ENCODE measurements around the gene DPH7. TPM values are rescaled to one million over a fixed set of nuclear protein-coding genes. Genes with fewer than 3 reads are reported as not detected.
"Not testable (repeated sequence)": the region's sequence is repeated elsewhere in the genome, so short reads cannot be mapped to it uniquely, and the experiment has no call there.

Gene DPH7
- total and polyA plus RNA-seq, 2 experiments from 2014 or later = 26.7 to 27.0 TPM

GRCh38 chr9:137575364-137575715 lies 3.4 kb downstream of the DPH7 start:
- Histone ChIP-seq H3F3A (ENCODE audit: insufficient read depth) (0 out of 2 replicates have a peak, but pooled peaks cover 5% of the 10 kb centered on the region), H3K36me3 (ENCODE audit: low read depth) (peaks cover 9% of the 10 kb centered on the region), H3K79me2 (ENCODE audit: insufficient read depth) (peaks cover 58% of the 10 kb centered on the region), H4K20me1 (ENCODE audit: insufficient read depth) (no peaks in the 10 kb centered on the region), H3K9me3 (ENCODE audit: low read depth) (no peaks in the 10 kb centered on the region), H2AFZ (no peak overlapping the region), H3K4me3 (no peak overlapping the region), H3K4me1 (ENCODE audit: insufficient read depth) (peaks cover 13% of the 10 kb centered on the region), H3K9ac (no peak overlapping the region), H3K27me3 (replicated peaks; ENCODE audit: insufficient read depth) (no peaks in the 10 kb centered on the region), H3K27ac (no peak overlapping the region), H3K9me2 (ENCODE audit: insufficient read depth) (no peaks in the 10 kb centered on the region), H3K4me2 (ENCODE audit: unreplicated experiment) (no peak overlapping the region)
- DNase-seq = peak; percentile 12
- TF ChIP-seq EZH2phosphoT487 (IDR thresholded peaks at IDR 0.05; ENCODE audit: insufficient read depth, low read depth) (no peak), EZH2 (IDR thresholded peaks at IDR 0.05; ENCODE audit: insufficient read depth, poor library complexity, severe bottlenecking) (no peak)
- 60 to 71% methylated on average over 9 of the region's 9 CpGs for WGBS, 2 experiments (ENCODE audit: low coverage in 1 of 2, low lambda C conversion rate in 2 of 2, missing lambda C conversion rate in 2 of 2)
- in situ Hi-C loops (cut with MboI) = no loop called here

- peaks cover 65% of the 10 kb centered on the region for H3K79me2 ChIP-seq (ENCODE audit: insufficient read depth)
- H4K20me1 ChIP-seq (ENCODE audit: insufficient read depth) = no peaks in the 10 kb centered on the region
- H3K9ac ChIP-seq = no peak overlapping the region
- 0 out of 2 replicates have a peak, but pooled peaks cover 5% of the 10 kb centered on the region for H3F3A ChIP-seq (ENCODE audit: insufficient read depth)
- in situ Hi-C loops (cut with MboI) = no loop called here
- no peak overlapping the region for H2AFZ ChIP-seq
- peaks cover 9% of the 10 kb centered on the region for H3K4me1 ChIP-seq (ENCODE audit: insufficient read depth)
- TF ChIP-seq EZH2 (IDR thresholded peaks at IDR 0.05; ENCODE audit: insufficient read depth, poor library complexity, severe bottlenecking) = no peak
- TF ChIP-seq EZH2phosphoT487 (IDR thresholded peaks at IDR 0.05; ENCODE audit: insufficient read depth, low read depth) = no peak
- no peaks in the 10 kb centered on the region for H3K9me3 ChIP-seq (ENCODE audit: low read depth)
- no peak for DNase-seq
- H3K9me2 ChIP-seq (ENCODE audit: insufficient read depth) = no peaks in the 10 kb centered on the region
- H3K27me3 ChIP-seq (replicated peaks; ENCODE audit: insufficient read depth) = no peaks in the 10 kb centered on the region
- H3K27ac ChIP-seq = no peak overlapping the region
- WGBS, 2 experiments (ENCODE audit: low coverage in 1 of 2, low lambda C conversion rate in 2 of 2, missing lambda C conversion rate in 2 of 2) = 83 to 84% methylated on average over 10 of the region's 10 CpGs
- no peak overlapping the region for H3K4me2 ChIP-seq (ENCODE audit: unreplicated experiment)
- H3K36me3 ChIP-seq (ENCODE audit: low read depth) = peaks cover 9% of the 10 kb centered on the region
- H3K4me3 ChIP-seq = no peak overlapping the region
Measured at GRCh38 chr9:137574192-137574591, 4.5 kb downstream of the DPH7 start.

DNA sequence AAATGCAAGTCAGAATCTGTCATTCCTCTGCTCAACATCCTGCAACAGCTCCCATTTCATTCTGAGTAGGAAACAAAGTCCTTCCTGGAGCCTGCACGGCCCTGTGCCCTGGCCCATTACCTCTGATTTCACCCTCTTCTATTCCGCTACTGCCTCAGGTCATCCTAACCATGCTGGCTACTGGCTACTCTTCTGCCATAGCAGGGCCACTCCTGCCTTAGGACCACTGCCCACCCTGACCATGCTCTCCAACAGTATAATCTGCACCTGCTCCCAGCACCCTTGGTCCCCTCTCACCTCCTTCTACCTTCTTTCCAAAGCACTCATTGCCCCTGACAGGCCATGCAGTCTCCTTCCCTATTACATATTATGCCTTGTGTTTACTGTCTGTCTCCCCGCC lies 8.2 kb downstream of the DPH7 start:
- no peaks in the 10 kb centered on the region for H3K9me3 ChIP-seq (ENCODE audit: low read depth)
- no peaks in the 10 kb centered on the region for H3F3A ChIP-seq (ENCODE audit: insufficient read depth)
- no peak overlapping the region for H3K27ac ChIP-seq
- H3K79me2 ChIP-seq (ENCODE audit: insufficient read depth) = peaks cover 38% of the 10 kb centered on the region
- no peak overlapping the region for H3K9ac ChIP-seq
- H3K4me3 ChIP-seq = no peak overlapping the region
- peaks cover 9% of the 10 kb centered on the region for H3K36me3 ChIP-seq (ENCODE audit: low read depth)
- 96% methylated on average over 3 of the region's 3 CpGs for WGBS, 2 experiments (ENCODE audit: low coverage in 1 of 2, low lambda C conversion rate in 2 of 2, missing lambda C conversion rate in 2 of 2)
- no peak for DNase-seq
- no peak overlapping the region for H2AFZ ChIP-seq
- H3K9me2 ChIP-seq (ENCODE audit: insufficient read depth) = no peaks in the 10 kb centered on the region
- H4K20me1 ChIP-seq (ENCODE audit: insufficient read depth) = no peaks in the 10 kb centered on the region
- in situ Hi-C loops (cut with MboI) = no loop called here
- TF ChIP-seq EZH2 (IDR thresholded peaks at IDR 0.05; ENCODE audit: insufficient read depth, poor library complexity, severe bottlenecking) (no peak), EZH2phosphoT487 (IDR thresholded peaks at IDR 0.05; ENCODE audit: insufficient read depth, low read depth) (no peak)
- no peaks in the 10 kb centered on the region for H3K4me1 ChIP-seq (ENCODE audit: insufficient read depth)
- no peaks in the 10 kb centered on the region for H3K27me3 ChIP-seq (replicated peaks; ENCODE audit: insufficient read depth)
- H3K4me2 ChIP-seq (ENCODE audit: unreplicated experiment) = no peak overlapping the region

GRCh38 chr9:137569609-137570203 lies 9.0 kb downstream of the DPH7 start:
- TF ChIP-seq EZH2phosphoT487 (IDR thresholded peaks at IDR 0.05; ENCODE audit: insufficient read depth, low read depth) = no peak
- no peak for TF ChIP-seq EZH2 (IDR thresholded peaks at IDR 0.05; ENCODE audit: insufficient read depth, poor library complexity, severe bottlenecking)
- H2AFZ ChIP-seq = no peak overlapping the region
- no peaks in the 10 kb centered on the region for H4K20me1 ChIP-seq (ENCODE audit: insufficient read depth)
- in situ Hi-C loops (cut with MboI) = no loop called here
- no peak overlapping the region for H3K9ac ChIP-seq
- no peaks in the 10 kb centered on the region for H3K27me3 ChIP-seq (replicated peaks; ENCODE audit: insufficient read depth)
- H3K27ac ChIP-seq = no peak overlapping the region
- no peak overlapping the region for H3K4me2 ChIP-seq (ENCODE audit: unreplicated experiment)
- H3F3A ChIP-seq (ENCODE audit: insufficient read depth) = no peaks in the 10 kb centered on the region
- peaks cover 9% of the 10 kb centered on the region for H3K36me3 ChIP-seq (ENCODE audit: low read depth)
- no peak overlapping the region for H3K4me3 ChIP-seq
- peaks cover 29% of the 10 kb centered on the region for H3K79me2 ChIP-seq (ENCODE audit: insufficient read depth)
- no peak for DNase-seq
- no peaks in the 10 kb centered on the region for H3K9me3 ChIP-seq (ENCODE audit: low read depth)
- WGBS, 2 experiments (ENCODE audit: low coverage in 1 of 2, low lambda C conversion rate in 2 of 2, missing lambda C conversion rate in 2 of 2) = 98 to 100% methylated on average over 3 to 5 of the region's 5 CpGs
- H3K9me2 ChIP-seq (ENCODE audit: insufficient read depth) = no peaks in the 10 kb centered on the region
- no peaks in the 10 kb centered on the region for H3K4me1 ChIP-seq (ENCODE audit: insufficient read depth)

DNA sequence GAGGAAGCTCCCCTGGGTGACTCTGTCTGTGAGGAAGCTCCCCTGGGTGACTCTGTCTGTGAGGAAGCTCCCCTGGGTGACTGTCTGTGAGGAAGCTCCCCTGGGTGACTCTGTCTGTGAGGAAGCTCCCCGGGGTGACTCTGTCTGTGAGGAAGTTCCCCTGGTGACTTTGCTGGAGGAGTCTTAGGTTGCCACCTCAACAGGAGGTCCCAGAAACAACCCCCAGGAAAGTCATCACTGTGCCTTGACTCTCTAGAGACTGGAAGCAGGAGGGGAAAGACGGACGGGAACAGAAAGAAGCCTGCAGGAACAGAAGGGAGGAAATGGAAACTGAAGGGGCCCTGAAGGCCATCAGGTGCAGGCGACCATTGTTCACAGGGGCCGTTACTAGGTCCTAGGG lies 10.3 kb downstream of the DPH7 start:
- H3F3A ChIP-seq (ENCODE audit: insufficient read depth); H3K9me3 ChIP-seq (ENCODE audit: low read depth); H3K27ac ChIP-seq; H3K4me2 ChIP-seq (ENCODE audit: unreplicated experiment); H3K27me3 ChIP-seq (replicated peaks; ENCODE audit: insufficient read depth); H4K20me1 ChIP-seq (ENCODE audit: insufficient read depth); DNase-seq; H3K4me1 ChIP-seq (ENCODE audit: insufficient read depth); in situ Hi-C loops (cut with MboI); H3K9me2 ChIP-seq (ENCODE audit: insufficient read depth); H3K9ac ChIP-seq; H2AFZ ChIP-seq; H3K4me3 ChIP-seq; H3K36me3 ChIP-seq (ENCODE audit: low read depth): not testable (repeated sequence)
- H3K79me2 ChIP-seq (ENCODE audit: insufficient read depth) = peaks cover 22% of the 10 kb centered on the region
- WGBS, 2 experiments (ENCODE audit: low coverage in 1 of 2, low lambda C conversion rate in 2 of 2, missing lambda C conversion rate in 2 of 2) = 78 to 82% methylated on average over 5 of the region's 5 CpGs
